SK-N-SH treated with all-trans-retinoic acid at 6 μM for 48 hours (cell line): ENCODE measurements around the gene PPOX.

Experiments
- ATAC-seq: fragments of 200-7000 bp; cut with Tn5 transposase; 3 replicates; pipeline ENCODE4 v1.9.1; 2020; ENCODE audit warnings: mild to moderate bottlenecking, moderate library complexity
- ARNTL ChIP-seq: fragments of 450-650 bp; formaldehyde crosslinking; IDR thresholded peaks from 2 replicates; pipeline ENCODE4 v1.5.0; 2020; ENCODE audit warnings: low read depth, mild to moderate bottlenecking, moderate library complexity, borderline replicate concordance
- BACH2 ChIP-seq: fragments of 250-450 bp; sonication (Bioruptor Pico); IDR thresholded peaks from 2 replicates; pipeline ENCODE4 v1.9.0; 2021; ENCODE audit warnings: mild to moderate bottlenecking, borderline replicate concordance
- CREB5 ChIP-seq: fragments of 250-450 bp; sonication (Bioruptor Pico); IDR thresholded peaks from 2 replicates; pipeline ENCODE4 v1.5.1; 2020; ENCODE audit warnings: low read depth, mild to moderate bottlenecking, moderate library complexity
- CSDC2 ChIP-seq: fragments of 250-450 bp; sonication (Bioruptor Pico); IDR thresholded peaks from 2 replicates; pipeline ENCODE4 v1.5.0; 2020; ENCODE audit warnings: mild to moderate bottlenecking, moderate library complexity
- CSRNP3 ChIP-seq: fragments of 250-450 bp; sonication (Bioruptor Pico); IDR thresholded peaks from 2 replicates; pipeline ENCODE4 v1.5.1; 2021; ENCODE audit warnings: mild to moderate bottlenecking, moderate library complexity
- ESRRG ChIP-seq: fragments of 250-450 bp; sonication (Bioruptor Pico); IDR thresholded peaks from 2 replicates; pipeline ENCODE4 v1.6.1; 2021; ENCODE audit warnings: mild to moderate bottlenecking
- ISL1 ChIP-seq: fragments of 250-450 bp; sonication (Bioruptor Pico); IDR thresholded peaks from 2 replicates; pipeline ENCODE4 v2.1.2; 2022; ENCODE audit warnings: mild to moderate bottlenecking, moderate library complexity
- OSR1 ChIP-seq: fragments of 250-450 bp; sonication (Bioruptor Pico); IDR thresholded peaks from 2 replicates; pipeline ENCODE4 v1.8.0; 2022; ENCODE audit warnings: moderate library complexity, mild to moderate bottlenecking, inconsistent platforms
- PATZ1 ChIP-seq: fragments of 250-450 bp; sonication (Bioruptor Pico); IDR thresholded peaks from 2 replicates; pipeline ENCODE4 v1.8.0; 2020; ENCODE audit warnings: mild to moderate bottlenecking, moderate library complexity, borderline replicate concordance
- POU6F1 ChIP-seq: fragments of 250-450 bp; sonication (Bioruptor Pico); IDR thresholded peaks from 2 replicates; pipeline ENCODE4 v1.8.0; 2021; ENCODE audit warnings: low read depth, mild to moderate bottlenecking, moderate library complexity, borderline replicate concordance
- PPARA ChIP-seq: fragments of 250-450 bp; sonication (Bioruptor Pico); IDR thresholded peaks from 2 replicates; pipeline ENCODE4 v1.5.0; 2020; ENCODE audit warnings: mild to moderate bottlenecking, borderline replicate concordance
- RARB ChIP-seq: fragments of 250-450 bp; sonication (Bioruptor Pico); IDR thresholded peaks from 2 replicates; pipeline ENCODE4 v1.8.0; 2021; ENCODE audit warnings: mild to moderate bottlenecking, moderate library complexity
- SNAI2 ChIP-seq: fragments of 250-450 bp; sonication (Bioruptor Pico); IDR thresholded peaks from 2 replicates; pipeline ENCODE4 v1.5.0; 2020; ENCODE audit warnings: mild to moderate bottlenecking, moderate library complexity
- TCF4 ChIP-seq: fragments of 250-450 bp; sonication (Bioruptor Pico); IDR thresholded peaks from 2 replicates; pipeline ENCODE4 v1.8.0; 2021; ENCODE audit warnings: mild to moderate bottlenecking, moderate library complexity, borderline replicate concordance
- TOX ChIP-seq: fragments of 250-450 bp; sonication (Bioruptor Pico); IDR thresholded peaks from 2 replicates; pipeline ENCODE4 v1.8.0; 2021; ENCODE audit warnings: mild to moderate bottlenecking, moderate library complexity, borderline replicate concordance
- TSHZ2 ChIP-seq: fragments of 250-450 bp; sonication (Bioruptor Pico); IDR thresholded peaks from 2 replicates; pipeline ENCODE4 v1.5.0; 2020; ENCODE audit warnings: mild to moderate bottlenecking, moderate library complexity
- ZFP3 ChIP-seq: fragments of 250-450 bp; sonication (Bioruptor Pico); IDR thresholded peaks from 2 replicates; pipeline ENCODE4 v1.5.0; 2020; ENCODE audit warnings: mild to moderate bottlenecking, moderate library complexity
- ZFP30 ChIP-seq: fragments of 450-650 bp; formaldehyde crosslinking; IDR thresholded peaks from 2 replicates; pipeline ENCODE4 v1.5.0; 2022; ENCODE audit warnings: mild to moderate bottlenecking, moderate library complexity
- ZNF565 ChIP-seq: fragments of 450-650 bp; formaldehyde crosslinking; conservative IDR thresholded peaks from 2 replicates; pipeline ENCODE4 v1.5.0; 2020; ENCODE audit warnings: low read depth, mild to moderate bottlenecking, moderate library complexity
- ZNF70 ChIP-seq: fragments of 450-650 bp; formaldehyde crosslinking; IDR thresholded peaks from 2 replicates; pipeline ENCODE4 v1.5.0; 2020; ENCODE audit warnings: mild to moderate bottlenecking, moderate library complexity

PPOX gene

GRCh38 chr1:161121042-161121650 is 45.1 kb upstream of the PPOX start:
- no peak for TF ChIP-seq ZFP3 (CRISPR knock-in tag)
- no peak for TF ChIP-seq ZNF565 (CRISPR knock-in tag)
- TF ChIP-seq PATZ1 (CRISPR knock-in tag) = no peak
- TF ChIP-seq POU6F1 (CRISPR knock-in tag) = no peak
- TF ChIP-seq ZFP30 (CRISPR knock-in tag) = no peak
- no peak for TF ChIP-seq ESRRG (CRISPR knock-in tag)
- no peak for TF ChIP-seq RARB (CRISPR knock-in tag)
- TF ChIP-seq ZNF70 (CRISPR knock-in tag) = no peak
- TF ChIP-seq SNAI2 (CRISPR knock-in tag) = no peak
- no peak for TF ChIP-seq TOX (CRISPR knock-in tag)
- no peak for TF ChIP-seq ISL1 (CRISPR knock-in tag)
- TF ChIP-seq BACH2 (CRISPR knock-in tag) = no peak
- TF ChIP-seq PPARA (CRISPR knock-in tag) = no peak
- no peak for TF ChIP-seq TSHZ2
- no peak for TF ChIP-seq OSR1 (CRISPR knock-in tag)
- no peak for ATAC-seq

- ATAC-seq = no peak
- no peak for TF ChIP-seq POU6F1 (CRISPR knock-in tag)
- no peak for TF ChIP-seq ESRRG (CRISPR knock-in tag)
- no peak for TF ChIP-seq TOX (CRISPR knock-in tag)
- no peak for TF ChIP-seq CSDC2 (CRISPR knock-in tag)
- TF ChIP-seq ARNTL (CRISPR knock-in tag) = no peak
- TF ChIP-seq ZFP30 (CRISPR knock-in tag) = no peak
- no peak for TF ChIP-seq SNAI2 (CRISPR knock-in tag)
- no peak for TF ChIP-seq ZNF70 (CRISPR knock-in tag)
- no peak for TF ChIP-seq ZNF565 (CRISPR knock-in tag)
- TF ChIP-seq TCF4 (CRISPR knock-in tag) = no peak
Measured at GRCh38 chr1:161121834-161122233, 44.4 kb upstream of the PPOX start.

- ATAC-seq = no peak
- no peak for TF ChIP-seq CSRNP3 (CRISPR knock-in tag)
- TF ChIP-seq ARNTL (CRISPR knock-in tag) = no peak
- TF ChIP-seq SNAI2 (CRISPR knock-in tag) = no peak
- no peak for TF ChIP-seq ESRRG (CRISPR knock-in tag)
- no peak for TF ChIP-seq CREB5 (CRISPR knock-in tag)
- no peak for TF ChIP-seq ZFP3 (CRISPR knock-in tag)
- no peak for TF ChIP-seq TSHZ2
- TF ChIP-seq BACH2 (CRISPR knock-in tag) = no peak
- no peak for TF ChIP-seq ZNF565 (CRISPR knock-in tag)
- TF ChIP-seq ZFP30 (CRISPR knock-in tag) = no peak
- TF ChIP-seq RARB (CRISPR knock-in tag) = no peak
- TF ChIP-seq TOX (CRISPR knock-in tag) = no peak
- TF ChIP-seq TCF4 (CRISPR knock-in tag) = no peak
Measured at GRCh38 chr1:161122967-161123366, 43.3 kb upstream of the PPOX start.
